SKM-1 (cell line): Measurements from ENCODE around the gene AGBL3.
"Not testable (repeated sequence)": the region's sequence is repeated elsewhere in the genome, so short reads cannot be mapped to it uniquely, and the experiment has no call there.

Source experiments
- DNase-seq: peaks from one replicate; lab custom pipeline; 2025; ENCODE audit not compliant: unreplicated experiment; lab: John Stamatoyannopoulos, UW

Gene AGBL3

DNA sequence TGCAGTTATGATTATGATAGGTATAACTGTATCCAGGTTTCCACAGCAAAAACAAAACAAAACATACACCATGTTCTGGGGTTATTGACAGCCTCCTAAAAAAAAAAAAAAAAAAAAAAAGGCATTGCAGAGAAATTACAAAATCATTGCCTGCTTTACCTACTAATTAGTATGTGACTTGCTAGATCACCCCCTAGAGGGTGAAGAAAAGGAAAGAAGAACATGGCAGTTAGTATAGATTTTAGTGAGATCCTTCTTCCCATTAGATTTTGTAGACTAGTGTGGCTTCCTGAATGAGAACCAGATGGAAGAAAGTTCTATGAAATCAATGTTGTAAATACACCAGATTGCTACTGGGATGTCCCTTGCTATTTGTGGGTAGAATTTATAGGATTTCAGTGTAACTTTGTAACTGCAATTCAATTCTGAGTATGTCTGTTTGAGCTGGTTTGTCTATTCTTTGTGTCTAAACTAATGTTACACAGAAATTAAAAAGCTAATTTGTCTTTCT is 24.0 kb upstream of the AGBL3 start:
- DNase-seq: no peak

DNA sequence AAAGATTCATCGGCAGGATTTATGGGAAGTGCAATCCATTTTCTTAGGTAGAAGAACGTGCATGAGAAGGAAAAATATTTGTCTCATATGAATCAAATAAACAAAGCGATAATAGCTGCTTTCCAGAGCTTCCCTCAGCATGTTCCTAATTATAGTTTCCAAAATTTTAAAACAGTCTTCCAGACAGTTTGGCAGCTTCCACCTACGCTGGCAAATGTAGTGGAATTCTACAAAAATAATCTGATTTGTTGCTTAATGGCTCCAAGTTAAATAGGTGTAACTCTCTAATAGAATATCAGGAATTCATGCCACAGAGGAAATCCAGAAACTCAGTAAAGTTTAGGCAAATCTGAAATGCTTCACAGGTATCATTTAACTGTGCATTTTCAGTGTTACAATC is 23.3 kb upstream of the AGBL3 start:
- no peak for DNase-seq

DNA sequence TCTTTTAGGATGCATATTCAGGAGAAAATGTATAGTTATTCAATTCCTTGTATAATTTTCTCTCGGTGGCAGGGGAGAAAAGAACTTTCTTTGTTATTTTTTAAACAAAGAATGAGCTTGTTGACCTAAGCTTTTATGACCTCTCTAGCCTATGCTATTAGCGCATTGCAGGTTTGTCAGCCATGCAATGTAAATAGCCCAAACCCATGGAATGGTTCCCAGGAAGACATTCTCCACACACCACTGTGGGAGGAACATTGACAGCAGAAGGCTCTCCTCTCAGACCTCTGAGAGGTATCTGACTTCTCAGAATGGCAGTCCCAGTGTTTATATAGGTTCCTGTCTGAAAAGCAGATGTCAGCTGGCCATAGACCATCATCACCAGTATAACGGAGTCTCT is 19.6 kb upstream of the AGBL3 start:
- no peak for DNase-seq

DNA sequence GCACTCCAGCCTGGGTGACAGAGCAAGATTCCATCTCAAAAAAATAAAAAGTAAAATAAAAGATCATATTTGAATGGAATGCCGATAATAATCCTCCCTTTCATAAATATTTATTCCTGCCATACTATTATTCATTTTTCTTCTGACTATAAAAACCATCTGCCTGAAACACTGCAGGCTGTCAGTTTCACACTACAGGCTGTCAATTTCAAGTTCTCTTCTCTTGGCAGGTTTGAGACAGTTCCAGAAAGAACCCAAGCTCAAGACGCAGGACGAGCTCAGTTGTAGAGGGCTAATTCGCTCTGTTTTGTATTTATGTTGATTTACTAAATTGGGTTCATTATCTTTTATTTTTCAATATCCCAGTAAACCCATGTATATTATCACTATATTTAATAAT is 18.2 kb upstream of the AGBL3 start:
- no peak for DNase-seq

DNA sequence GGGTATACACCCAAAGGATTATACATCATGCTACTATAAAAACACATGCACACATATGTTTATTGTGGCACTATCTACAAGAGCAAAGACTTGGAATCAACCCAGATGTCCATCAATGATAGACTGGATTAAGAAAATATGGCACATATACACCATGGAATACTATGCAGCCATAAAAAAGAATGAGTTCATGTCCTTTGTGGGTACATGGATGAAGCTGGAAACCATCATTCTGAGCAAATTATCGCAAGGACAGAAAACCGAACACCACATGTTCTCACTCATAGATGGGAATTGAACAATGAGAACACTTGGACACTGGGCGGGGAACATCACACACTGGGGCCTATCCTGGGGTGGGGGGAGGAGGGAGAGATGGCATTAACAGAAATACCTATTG is 4.7 kb upstream of the AGBL3 start:
- not testable (repeated sequence) for DNase-seq

DNA sequence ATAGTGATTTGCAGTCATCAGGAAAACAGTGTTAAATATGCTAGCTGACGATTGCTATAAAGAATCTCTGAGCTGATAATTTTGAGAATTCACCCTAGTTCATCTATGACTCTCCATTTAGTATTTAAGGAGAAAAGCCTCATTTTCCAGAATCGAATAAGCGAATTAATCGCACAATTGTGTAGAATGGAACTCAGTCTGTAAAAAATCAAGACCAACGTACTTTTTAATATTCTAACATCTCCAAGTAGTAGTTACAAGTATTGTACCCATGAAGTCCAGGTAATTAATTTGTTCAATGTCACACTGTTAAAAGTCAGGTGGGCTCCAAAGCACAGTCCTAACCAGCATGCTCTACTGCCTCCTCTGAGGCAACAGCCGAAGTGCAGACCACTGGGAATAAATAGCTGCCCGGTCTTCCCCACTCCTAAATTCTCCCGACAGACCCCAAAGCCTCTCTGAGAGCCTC is 380 bp upstream of the AGBL3 start:
- DNase-seq: no peak

DNA sequence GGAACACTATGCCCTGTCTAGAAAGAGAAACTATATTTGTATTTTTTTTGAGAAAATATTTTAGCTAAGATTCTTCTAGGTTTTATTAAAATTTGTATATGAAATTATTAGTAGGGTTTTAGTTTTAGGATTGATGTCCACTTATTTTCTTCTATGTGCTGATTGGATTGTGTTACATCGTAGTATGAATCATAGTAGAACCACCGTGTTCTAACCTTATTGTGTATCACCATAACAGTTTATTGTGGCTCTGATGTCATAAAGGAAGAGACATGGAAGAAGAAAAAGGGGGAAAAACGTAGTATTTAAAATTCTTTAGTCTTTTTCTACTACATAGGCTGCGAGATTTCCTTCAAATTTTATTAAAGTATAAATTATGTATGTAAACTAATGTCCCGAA is 1.9 kb downstream of the AGBL3 start:
- no peak for DNase-seq

DNA sequence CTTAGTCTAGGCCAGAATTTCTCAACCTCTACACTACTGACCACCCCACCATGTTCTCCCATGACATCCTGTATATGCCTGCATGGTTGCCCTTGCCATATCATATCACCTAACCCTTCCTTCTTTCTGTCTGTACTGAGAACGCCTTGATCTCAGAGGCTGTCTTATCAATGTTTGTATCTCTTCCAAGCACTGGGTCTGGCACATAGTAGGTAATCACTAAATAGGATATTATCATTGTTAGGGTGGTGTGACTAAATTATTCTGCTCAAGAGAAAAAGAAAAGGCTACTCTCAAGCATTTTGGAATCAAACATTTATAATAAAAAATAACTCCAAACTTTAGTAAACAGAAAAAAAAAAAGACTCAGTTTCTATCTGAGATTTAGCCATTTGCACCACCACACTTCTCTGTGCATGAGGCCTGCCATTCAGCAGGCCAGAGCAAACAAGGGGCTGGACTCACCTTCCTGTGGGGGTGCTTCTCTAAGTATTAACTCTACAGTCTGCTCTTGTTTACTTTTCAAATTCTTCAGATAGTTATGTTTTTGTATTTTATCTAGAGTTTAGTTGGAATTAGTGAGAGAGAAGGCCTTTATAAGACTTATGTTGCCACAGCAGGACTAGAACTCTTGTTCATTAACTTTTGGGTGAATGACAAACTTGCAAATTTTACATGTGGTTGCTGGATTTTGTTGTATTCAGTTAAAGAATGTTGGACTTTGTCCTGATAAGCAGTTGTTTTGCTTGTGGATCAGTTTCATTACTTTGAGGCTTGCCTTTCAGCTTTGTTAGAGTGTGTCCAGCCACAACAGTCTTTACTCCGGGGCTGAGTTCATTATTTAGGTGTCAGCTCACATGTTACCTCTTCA is 5.4 kb downstream of the AGBL3 start:
- no peak for DNase-seq

DNA sequence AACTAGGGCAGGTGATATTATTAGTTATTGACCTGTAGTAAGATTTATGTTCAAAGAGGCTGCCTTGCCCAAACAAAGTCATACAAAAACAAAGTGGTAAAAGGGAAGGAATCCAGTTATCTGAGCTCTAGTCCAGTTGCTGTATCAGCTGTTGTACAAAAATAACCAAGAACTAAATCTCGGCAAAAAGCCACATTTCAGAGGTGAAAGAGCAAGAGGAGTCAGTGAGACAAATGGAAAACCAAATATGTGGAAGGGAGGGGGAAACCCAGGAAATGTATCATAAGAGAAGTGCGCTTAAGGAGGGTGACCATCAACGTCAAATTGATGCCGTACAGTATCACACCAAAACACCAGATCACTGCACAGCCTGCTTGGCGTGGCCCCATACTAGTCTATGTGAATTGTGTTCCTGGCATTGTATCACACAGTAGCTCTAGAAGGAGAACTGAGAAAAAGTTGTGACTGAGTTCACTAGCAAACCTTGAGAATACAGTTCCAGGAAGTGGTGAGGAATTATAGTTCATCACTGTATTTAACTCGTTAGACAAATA is 6.4 kb downstream of the AGBL3 start:
- no peak for DNase-seq

DNA sequence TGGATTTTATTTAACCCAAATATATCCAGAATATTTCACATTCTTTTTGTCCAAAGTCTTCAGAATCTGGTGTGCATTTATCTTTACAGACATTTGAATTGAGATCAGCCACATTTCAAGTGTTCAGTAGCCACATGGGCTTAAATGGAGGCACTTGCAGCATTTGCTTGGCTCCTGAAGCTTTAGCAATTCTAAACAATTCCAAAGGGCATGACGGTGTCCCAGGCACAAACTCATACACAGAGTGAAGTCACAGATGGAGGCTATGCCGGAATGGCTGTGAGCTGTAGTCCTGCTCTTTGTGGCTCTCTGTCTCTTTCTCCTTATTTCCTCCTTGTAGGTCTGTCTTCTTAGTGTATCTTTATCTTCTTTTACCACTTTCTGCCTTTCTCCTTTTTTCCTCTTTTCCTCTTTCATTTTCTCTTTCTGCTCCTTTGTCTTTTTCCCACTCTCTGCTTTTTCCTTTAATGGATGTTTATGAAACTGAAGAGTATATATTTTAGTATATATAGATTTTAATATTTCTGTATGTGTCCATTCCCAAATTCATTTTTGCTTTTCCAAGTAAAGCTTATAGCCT is 7.7 kb downstream of the AGBL3 start:
- DNase-seq: no peak

DNA sequence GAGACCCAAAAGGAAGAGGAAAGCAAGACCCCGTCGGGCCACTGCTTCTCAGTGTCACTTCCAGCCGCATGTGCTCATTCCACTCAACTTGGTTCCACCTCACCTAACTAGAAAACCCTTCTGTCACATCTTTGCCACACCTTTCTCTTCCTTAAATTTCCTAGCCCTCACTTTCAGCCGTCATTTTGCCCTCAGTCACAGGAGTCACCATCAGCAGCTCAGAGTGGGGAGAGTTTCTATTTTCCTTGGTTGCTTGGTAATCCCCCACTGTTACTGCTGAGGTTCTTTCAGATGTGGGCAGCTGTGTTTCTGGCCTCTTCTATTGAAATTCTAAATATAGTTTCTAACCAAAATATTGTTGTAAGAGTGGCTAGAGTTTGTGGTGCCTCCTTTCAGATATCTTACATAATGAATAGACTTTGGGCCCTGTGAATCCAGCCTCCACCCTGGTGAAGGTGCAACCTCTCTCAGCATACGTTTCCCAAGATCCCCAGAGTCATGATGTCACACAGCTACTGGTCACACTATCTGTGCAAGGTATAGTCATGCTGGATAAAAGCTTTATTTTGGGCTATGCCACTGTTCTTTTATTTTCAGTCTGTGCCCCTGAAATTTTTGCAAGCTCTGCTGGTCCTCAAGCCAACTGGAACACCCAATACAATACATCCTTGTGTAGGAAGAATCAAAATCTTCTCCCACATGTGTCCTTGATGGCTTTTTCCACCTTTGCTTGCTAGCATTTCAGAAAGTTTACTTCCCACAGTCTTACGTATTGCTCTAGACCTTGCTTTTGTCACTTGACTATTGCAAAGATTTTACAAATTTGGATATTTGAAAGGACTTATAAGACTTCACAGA is 9.2 kb downstream of the AGBL3 start:
- no peak for DNase-seq

DNA sequence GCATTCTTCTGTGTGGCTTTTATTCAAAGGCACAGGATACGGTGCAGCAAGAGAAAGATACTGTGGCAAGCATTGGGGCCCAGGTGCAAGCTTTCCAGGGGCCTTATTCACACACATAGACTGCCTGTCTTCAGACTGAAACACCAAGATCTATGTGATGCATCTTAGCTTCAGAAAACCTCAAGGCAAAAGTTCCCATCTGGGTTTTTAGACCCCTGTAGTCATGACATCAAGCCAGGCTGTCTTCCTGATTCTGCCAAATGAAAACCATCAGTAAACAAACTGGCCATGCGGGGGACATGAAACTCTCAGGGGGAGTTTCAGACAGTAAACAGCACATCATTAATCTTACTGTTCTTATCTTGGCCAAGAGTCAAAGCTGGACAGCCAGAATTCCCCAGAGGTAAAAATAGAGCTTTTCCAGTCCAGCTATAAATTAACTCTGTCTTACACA is 9.8 kb downstream of the AGBL3 start:
- DNase-seq: no peak

DNA sequence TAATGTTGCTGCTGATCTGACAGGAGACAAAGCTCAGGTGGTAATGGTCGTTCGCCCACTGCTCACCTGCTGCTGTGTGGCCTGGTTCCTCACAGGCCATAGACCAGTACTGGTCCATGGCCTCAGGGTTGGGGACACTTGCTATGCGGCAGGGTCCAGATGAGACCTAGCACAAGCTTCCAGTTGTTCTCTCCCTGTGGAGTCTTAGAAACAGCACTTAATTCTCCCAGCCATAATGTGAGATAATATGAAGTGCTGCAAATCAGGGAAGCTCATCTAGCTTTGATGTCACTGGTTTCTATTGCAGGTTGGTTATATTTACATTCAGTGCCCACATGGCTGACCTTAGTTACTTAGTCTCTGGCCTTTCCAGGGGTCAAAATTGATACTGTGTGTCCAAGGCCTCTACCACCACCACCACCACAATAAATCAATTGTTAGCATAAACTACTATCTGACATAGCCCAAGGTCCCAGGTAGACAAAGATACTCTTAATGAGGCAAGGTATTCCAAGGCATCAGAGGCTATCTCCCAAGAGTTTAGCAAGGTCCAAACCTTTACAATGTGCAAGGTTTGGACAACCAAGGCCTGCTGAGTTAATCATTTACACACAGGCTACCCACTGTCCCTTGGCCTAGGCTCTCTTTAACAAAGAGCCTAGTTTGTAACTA is 11.0 kb downstream of the AGBL3 start:
- no peak for DNase-seq

DNA sequence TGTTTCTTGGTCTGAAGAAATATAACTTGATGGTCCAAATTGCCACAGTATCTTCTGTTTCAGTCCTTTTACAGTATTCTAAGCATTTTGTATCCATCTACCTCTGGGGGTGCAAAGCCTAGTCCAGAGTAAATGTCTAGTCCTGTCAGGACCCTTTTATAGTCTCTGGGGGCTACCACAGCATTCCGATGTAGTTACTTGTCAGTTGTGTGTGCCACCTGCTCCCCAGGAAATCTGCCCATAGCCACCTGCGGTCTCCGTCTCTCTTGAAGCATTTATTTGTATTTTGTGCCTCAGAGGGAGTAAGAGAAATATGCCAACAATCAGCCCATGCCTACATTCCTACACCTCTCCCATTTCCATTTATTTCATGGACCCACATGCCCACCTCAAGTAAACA is 12.8 kb downstream of the AGBL3 start:
- DNase-seq: no peak

DNA sequence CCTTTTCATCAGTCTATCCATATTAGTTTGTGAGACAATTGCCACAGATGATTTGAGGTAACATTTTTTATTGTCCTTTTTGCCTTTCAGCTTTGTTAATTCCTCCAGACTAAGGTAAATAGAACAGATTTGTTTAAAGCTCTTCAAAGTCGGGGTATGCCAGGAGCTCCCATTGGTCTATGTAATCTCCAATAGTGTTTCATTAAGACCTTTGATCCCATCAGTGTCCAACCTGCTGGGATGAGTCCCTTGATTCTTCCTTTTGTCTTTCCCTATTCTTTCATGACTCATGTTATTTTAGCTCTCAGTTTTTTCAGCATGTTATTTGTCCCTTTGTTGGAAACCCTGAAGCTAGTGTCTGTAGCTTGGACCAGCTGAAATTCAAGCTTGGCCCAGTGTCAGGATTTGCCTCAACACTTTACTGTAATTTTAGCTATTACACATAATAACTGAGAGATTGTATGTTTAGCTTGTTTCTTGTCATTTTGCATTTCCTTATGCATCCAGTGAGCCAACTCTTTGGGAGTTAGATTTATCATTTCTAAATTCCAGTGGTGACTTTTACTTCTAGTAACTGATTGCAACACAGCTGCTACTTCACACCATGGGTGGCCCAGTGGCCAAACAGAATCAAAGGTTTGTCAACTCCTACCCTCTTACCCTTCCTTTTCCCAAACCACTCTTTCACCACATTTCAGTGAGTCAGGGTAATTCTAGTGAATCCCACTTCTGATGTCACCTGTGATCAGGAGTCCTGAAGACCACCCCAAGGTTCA is 15.3 kb downstream of the AGBL3 start:
- DNase-seq: no peak

DNA sequence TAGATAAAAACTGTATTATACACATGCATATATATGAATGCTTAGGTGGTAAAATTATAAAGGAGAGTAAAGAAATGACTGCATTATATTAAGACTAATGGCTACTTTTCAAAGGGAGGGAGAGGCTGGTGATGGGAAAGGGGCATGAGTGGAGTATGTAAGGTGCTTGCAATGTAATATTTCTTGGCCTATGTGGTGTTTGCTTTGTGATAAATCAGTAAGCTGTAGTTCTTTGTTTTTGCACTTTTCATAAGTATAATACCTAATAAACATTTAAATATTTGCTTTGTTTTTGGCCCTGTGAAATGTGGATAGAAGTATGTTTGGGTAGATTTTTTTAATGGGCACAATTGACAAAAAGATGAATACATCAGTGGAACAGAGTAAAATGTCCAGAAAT is 25.9 kb downstream of the AGBL3 start:
- no peak for DNase-seq

DNA sequence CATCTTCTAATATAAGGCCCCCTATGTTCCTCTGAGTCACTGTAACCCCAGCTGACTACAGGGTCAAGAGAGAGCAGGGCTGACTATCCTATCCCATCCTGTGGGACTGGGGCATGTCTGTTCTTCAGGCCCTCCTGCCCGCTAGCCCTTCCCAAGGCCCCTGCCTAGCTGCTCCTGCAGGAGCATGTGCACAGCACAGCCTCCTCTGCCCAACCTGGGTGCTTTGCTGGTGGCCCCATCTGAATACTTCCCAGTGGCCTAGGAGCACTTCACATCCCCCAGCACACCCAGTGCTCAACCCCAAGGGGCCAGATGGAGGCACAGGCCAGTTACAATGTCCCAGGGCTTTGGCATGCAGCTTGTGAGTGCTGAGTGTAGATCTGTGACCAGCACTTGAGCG is 37.3 kb downstream of the AGBL3 start:
- DNase-seq: no peak

DNA sequence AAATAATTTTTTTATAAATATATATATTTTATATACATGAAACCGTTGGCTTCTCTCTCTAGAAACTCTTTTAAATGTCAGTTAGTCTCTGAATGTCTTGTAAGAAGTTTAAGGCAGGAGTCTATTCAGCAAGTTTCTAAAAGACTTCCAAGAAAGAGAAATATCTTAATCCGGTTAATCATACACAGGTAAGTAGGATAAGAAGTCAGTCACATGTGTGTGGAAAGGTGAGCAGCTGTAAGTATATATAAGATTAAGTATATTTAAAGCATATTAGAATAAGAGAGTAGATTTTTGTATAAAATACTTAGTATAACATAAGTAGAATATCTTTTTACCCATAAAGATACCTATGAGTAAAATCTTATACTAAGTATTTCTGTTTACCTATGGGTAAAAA is 48.9 kb downstream of the AGBL3 start:
- no peak for DNase-seq

DNA sequence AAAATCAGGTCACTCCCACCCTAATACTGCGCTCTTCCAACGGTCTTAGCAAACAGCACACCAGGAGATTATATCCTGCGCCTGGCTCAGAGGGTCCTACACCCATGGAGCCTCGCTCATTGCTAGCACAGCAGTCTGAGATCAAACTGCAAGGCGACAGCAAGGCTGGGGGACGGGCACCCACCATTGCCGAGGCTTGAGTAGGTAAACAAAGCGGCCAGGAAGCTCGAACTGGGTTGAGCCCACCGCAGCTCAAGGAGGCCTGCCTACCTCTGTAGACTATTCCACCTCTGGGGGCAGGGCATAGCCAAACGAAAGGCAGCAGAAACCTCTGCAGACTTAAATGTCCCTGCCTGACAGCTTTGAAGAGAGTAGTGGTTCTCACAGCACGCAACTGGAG is 80.7 kb downstream of the AGBL3 start:
- DNase-seq: not testable (repeated sequence)

DNA sequence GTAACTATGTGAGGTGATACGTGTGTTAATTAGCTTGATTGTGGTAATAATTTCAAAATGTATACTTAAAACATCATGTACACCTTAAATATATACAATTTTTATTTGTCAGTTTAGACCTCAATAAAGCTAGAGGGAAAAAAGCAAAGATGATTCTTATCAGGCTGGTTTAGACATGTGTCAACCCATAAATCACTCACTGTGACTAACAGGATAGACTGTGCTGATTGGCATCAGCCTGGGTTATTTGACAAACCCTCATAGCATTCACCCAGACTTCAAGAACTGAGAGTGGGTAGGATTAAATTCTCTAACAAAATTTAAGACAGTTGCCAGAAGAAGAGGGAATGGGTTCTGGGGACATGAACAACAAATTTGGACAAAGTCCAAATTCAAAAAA is 87.8 kb downstream of the AGBL3 start:
- no peak for DNase-seq
